Upper lobe of left lung (tissue), 4 donors: Measurements from ENCODE around the gene HPGDS.

ENCODE experiments used
- CTCF ChIP-seq, 6 experiments: fragments of 450-650 bp in 4 of 6; fragments of 200-600 bp in 2 of 6; sonication (generic) in 2 of 6; IDR thresholded peaks; one replicate each; pipeline ENCODE4 v1.5.1; 2016 to 2019; ENCODE audit warnings: antibody characterized with exemption in 6 of 6
- EP300 ChIP-seq, 4 donors: sonication (generic); formaldehyde crosslinking; IDR thresholded peaks; one replicate each; pipeline ENCODE4 v1.5.1; 2017; ENCODE audit warnings: antibody characterized with exemption in 4 of 4, control low read depth in 2 of 4
- POLR2A ChIP-seq, 4 donors: fragments of 450-650 bp; IDR thresholded peaks; one replicate each; pipeline ENCODE4 v1.5.1; 2016 to 2017; ENCODE audit warnings: antibody characterized with exemption in 4 of 4, mild to moderate bottlenecking in 2 of 4

- TF ChIP-seq CTCF (IDR thresholded peaks at IDR 0.05), result no peak
- TF ChIP-seq EP300 (IDR thresholded peaks at IDR 0.05), result no peak
- no peak for TF ChIP-seq POLR2A (IDR thresholded peaks at IDR 0.05)
Observed at GRCh38 chr4:94370533-94371254, 28.1 kb upstream of the HPGDS start.
